NCI-H146 treated with DMSO at 0.1 percent for 48 hours (cell line): ENCODE results near the gene MAST1.
"Not testable (repeated sequence)": the region's sequence is repeated elsewhere in the genome, so short reads cannot be mapped to it uniquely, and the experiment has no call there.

Experiments used
- DNase-seq: peaks from one replicate; lab custom pipeline; 2025; ENCODE audit not compliant: unreplicated experiment; lab: John Stamatoyannopoulos, UW

Gene MAST1

DNA sequence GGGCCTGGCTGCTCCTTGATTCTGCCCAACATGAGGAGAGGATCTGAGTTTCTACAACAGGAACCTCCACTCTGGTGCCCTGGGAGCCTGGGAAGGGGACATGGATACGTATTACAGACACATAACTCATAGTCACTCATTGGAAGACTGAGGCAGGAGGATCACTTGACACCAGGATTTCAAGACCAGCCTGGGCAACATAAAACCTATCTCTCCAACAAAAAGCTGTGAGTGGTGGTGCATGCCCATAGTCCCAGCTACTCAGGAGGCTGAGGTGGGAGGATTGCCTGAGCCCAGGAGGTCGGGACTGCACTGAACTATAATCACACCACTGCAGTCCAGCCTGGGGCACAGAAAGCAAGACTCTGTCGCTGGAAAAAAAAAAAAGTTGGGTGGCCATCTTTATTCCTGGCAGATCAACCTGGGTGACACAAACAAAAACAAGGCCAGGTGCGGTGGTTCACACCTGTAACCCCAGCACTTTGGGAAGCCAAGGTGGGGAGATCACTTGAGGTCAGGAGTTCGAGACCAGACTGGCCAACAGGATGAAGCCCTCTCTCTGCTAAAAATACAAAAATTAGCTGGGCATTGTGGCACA is 49.8 kb downstream of the MAST1 start:
- no peak for DNase-seq

DNA sequence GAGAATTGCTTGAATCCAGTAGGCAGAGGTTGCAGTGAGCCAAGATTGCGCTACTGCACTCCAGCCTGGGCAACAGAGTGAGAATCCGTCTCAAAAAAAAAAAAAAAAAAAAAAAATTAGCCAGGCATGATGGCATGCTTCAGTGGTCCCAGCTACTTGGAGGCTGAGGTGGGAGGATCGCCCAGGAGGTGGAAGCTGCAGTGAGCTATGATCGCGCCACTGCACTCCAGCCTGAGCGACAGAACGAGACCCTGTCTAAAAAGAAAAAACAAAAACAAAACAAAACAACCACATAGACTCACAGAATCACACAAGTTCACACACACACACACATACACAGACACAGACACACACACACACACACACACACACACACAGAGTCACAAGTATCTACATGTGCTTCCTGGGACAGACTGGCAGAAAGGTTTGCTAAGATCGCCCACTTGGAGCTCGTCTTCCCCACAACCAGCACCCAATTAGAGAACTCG is 52.0 kb downstream of the MAST1 start:
- DNase-seq, result not testable (repeated sequence)

DNA sequence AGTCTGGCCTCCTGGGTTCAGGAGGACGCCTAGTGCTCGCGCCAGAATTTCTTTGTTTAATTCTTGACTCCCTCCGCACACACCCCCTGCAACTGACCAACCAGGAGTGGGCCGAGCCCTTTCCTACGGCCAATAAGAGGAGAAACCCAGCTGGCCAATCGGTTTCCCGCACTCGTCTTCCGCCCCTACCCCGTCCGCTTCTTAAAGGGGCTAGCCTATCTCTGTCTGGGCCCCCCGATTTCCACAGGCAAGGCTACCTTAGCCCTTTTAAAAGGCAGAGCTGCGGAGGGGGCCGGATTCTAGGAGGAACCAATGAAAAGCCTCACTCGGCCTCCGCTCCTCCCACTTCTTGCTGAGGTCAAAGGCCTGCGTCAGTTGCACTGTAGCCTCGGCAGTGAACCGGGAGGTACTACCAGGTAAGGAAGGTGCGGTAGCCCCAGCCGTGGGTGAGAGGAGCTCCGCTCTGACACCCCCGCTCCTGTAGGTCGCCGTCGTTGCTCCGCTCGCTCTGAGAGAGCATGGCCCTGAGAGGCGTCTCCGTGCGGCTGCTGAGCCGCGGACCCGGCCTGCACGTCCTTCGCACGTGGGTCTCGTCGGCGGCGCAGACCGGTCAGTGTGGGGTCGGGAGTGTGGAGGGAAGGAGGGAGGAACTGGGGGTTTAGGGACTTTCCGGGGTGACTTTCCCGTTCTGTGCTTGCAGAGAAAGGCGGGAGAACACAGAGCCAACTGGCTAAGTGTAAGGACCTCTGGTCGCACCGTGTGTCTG is 52.7 kb downstream of the MAST1 start, which contains the start of gene GCDH:
Gene GCDH, plus strand, starts transcription at position 374 of the 766 bp plus-strand sequence. Its CDS starts 145 bp downstream, at position 519.
- peak; percentile 100 for DNase-seq

DNA sequence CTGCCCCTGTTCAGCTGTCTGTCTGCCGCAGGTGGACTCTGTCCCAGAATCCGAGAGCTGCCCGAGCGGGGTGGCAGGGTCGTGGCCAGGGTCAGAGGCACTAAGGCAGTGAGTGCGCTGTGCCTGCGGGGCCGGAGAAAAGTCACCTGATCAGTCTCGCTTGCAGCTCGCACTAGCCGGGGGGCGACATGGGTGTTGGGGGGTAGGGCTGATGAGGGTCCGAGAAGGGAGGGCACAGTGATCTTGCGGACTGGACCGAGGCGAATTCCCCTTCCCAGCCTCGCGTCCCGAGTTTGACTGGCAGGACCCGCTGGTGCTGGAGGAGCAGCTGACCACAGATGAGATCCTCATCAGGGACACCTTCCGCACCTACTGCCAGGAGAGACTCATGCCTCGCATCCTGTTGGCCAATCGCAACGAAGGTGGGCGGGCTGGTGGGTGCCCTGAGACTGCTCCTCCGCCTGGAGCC is 53.3 kb downstream of the MAST1 start:
- DNase-seq, result no peak

DNA sequence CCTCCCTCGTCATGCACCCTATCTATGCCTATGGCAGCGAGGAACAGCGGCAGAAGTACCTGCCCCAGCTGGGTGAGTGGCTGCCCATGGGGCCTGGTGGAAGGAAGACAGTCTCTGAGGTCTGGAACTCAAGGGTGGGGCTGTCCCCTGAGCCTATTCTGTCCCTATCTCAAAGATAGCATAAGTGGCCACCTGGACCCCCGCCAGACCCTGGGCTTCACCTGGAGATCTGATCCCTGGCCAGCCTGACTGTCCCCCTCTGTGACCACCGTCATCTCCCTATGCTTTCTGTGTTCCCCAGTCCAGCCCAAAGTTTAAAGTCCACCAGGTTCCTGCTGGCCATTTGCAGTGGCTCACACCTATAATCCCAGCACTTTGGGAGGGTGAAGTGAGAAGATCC is 55.3 kb downstream of the MAST1 start:
- DNase-seq, result no peak

GRCh38 chr19:12896460-12896859 is 58.1 kb downstream of the MAST1 start:
- no peak for DNase-seq

GRCh38 chr19:12899891-12900518 is 61.7 kb downstream of the MAST1 start:
- DNase-seq, result no peak

GRCh38 chr19:12907166-12907565 is 68.9 kb downstream of the MAST1 start:
- DNase-seq, result no peak

GRCh38 chr19:12912571-12912970 is 74.3 kb downstream of the MAST1 start:
- peak; percentile 99 for DNase-seq

DNA sequence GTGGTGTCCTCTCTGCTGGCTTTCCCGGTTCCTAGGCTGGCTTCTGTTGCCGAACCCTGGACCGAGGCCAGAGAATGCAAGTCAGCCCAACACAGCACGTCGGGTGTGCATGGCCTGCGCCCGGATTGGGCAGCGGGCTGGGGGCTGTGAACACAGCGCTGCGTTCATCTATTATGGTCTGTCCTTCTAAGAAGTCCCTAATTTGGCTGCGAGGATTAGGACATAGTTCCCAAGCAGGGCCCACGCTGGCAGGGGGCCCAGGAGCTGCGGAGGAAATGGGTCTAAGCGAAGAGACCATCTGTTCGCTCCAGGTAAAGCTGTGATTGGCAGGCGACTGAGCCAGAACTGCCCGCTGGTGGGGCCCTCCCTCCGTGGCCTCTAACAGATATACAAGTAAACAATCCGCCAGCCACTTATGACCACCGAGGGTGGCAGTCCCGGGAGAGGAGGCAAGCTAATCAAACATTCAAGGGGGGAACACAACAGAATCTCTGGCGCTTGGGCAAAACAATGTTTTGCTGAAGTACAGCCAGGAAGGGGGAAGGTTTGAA is 74.8 kb downstream of the MAST1 start:
- DNase-seq, result peak; percentile 97

DNA sequence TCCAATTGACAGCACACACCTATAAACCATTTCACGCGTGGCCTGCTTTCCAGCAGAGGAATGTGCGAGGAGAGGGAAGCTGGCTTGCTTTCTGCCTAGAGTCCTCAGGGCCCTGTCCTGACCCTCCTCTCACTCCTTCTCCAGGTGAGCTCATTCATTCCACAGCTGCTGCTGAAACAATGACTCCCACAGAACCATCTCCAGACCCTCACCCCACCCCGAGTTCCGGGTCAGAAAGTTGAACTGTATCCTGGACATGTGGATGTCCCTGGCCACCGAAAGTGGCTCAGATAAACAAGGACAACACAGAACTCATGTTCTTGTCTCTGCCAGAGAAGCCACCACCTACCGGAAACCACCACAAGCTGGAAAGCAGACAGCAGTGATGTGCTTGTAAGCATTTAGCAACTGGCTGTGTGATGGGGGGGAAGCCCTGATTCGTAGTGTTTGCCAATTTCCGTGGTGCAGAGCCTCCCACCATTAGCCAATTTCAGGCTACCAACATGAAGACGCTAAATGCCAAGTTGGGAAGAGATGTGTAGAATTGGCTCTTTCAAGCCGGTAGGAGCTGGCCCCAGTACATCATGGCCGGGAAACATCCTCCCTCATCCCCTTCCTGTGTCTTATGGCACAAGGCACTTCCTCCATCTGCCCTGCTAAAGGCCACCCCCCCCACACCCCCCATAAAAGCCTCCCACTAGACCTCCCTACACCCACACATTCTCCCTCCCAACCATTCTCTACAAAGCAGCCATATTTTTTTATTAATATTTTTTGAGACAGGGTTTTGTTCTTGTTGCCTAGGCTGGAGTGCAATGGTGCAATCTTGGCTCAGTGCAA is 75.8 kb downstream of the MAST1 start:
- no peak for DNase-seq

DNA sequence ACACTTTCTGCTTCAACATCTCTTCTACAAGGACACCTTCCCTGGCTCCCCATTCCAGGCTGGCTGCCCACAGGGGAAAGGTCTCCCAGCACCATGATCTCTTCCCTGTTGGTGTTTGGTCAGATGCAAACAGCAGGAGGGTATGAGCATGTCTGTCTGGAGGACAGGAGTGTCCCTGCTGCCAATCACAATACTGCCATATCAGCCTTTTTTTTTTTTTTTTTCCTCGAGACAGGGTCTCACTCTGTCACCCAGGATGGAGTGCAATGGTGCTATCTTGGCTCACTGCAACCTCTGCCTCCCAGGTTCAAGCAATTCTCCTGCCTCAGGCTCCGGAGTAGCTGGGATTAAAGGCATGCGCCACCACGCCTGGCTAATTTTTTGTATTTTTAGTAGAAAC is 77.5 kb downstream of the MAST1 start:
- not testable (repeated sequence) for DNase-seq

DNA sequence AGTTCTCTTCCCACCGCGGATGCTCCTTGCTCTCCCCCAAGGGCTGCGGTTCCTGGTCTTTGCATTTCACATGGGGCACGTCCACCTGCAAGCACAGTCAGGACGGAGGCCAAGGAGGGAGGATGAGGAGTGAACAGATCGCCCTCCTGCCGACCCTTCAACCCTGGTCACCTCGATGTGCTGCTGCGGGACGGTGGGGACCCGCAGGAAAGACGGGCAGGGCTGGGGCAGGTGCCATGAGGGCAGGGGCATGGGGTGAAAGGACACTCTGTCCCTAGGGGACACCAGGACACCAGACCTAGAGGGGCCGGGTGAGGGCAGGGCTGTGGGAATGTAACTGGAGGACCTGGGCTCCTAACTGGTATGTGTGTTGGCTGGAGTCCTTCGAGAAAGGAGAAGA is 79.9 kb downstream of the MAST1 start:
- DNase-seq, result no peak

DNA sequence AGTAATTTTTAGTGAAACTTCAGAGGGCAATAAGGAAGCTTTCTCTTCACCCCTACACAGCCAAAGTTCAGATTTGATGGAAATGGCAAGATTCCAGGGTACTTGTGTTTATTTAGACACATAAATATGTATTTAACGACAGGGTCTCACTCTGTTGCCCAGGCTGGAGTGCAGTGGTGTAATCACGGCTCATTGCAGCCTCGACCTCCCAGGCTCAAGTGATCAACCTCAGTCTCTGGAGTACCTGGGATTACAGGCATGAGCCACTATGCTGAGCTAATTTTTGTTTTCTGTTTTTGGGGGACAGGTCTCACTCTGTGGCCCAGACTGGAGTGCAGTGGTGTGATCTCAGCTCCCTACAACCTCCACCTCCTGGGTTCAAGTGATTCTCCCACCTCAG is 82.7 kb downstream of the MAST1 start:
- no peak for DNase-seq

DNA sequence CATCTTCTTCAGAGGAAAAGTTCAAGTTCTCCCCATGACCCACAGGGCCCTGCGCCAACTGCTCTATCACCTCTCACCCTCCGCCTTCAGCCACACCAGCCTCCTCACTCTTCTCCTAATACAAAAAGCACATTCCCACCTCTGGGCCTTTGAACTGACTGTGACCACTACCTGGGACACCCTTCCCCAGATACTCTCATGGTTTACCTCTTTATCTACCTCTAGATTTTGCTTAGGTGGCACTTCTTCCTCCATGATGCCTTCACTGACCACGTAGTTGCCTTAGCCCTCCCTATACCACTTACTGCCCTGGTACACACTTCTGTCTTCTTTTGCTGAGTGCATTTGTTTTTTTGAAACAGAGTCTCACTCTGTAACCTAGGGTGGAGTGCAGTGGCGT is 84.6 kb downstream of the MAST1 start:
- no peak for DNase-seq
